Activated naive CD4-positive, alpha-beta T cell treated with anti-CD3 and anti-CD28 coated beads, Interleukin-2, amount 10 ng/mL, durations not matched to agents 7 days and 5 days (primary cell): ENCODE data around the gene OLIG2.

Experiments
- CTCF ChIA-PET: fragments of 350-600 bp; sonication (Branson Sonifier 250); formaldehyde crosslinking; loops from one replicate; lab custom pipeline; 2021; ENCODE audit warnings: antibody characterized with exemption; lab: Charles Lee
- DNase-seq: peaks from one replicate; pipeline ENCODE4 v3.0.0-alpha.2; 2020
- H3K27ac Mint-ChIP-seq: one replicate; pipeline ENCODE4 v1.8.0; 2021; ENCODE audit warnings: mild to moderate bottlenecking, moderate library complexity, mixed read lengths
- H3K27me3 Mint-ChIP-seq: one replicate; pipeline ENCODE4 v1.8.0; 2021; ENCODE audit warnings: mild to moderate bottlenecking, mixed read lengths
- H3K36me3 Mint-ChIP-seq: one replicate; pipeline ENCODE4 v1.8.0; 2021; ENCODE audit warnings: mixed read lengths
- H3K4me1 Mint-ChIP-seq: one replicate; pipeline ENCODE4 v1.8.0; 2021; ENCODE audit warnings: mixed read lengths
- H3K4me3 Mint-ChIP-seq: one replicate; pipeline ENCODE4 v1.8.0; 2021; ENCODE audit warnings: mild to moderate bottlenecking, moderate library complexity, mixed read lengths
- H3K9me3 Mint-ChIP-seq: one replicate; pipeline ENCODE4 v1.8.0; 2021; ENCODE audit warnings: mixed read lengths

Gene OLIG2

GRCh38 chr21:33023574-33024200 lies 2.0 kb upstream of the OLIG2 start:
- CTCF ChIA-PET: interaction anchor here (0.8 kb wide), 1 partner anchor 191 kb away, joined by 5 read pairs; no protein-coding TSS in a partner anchor
- DNase-seq: no peak

DNA sequence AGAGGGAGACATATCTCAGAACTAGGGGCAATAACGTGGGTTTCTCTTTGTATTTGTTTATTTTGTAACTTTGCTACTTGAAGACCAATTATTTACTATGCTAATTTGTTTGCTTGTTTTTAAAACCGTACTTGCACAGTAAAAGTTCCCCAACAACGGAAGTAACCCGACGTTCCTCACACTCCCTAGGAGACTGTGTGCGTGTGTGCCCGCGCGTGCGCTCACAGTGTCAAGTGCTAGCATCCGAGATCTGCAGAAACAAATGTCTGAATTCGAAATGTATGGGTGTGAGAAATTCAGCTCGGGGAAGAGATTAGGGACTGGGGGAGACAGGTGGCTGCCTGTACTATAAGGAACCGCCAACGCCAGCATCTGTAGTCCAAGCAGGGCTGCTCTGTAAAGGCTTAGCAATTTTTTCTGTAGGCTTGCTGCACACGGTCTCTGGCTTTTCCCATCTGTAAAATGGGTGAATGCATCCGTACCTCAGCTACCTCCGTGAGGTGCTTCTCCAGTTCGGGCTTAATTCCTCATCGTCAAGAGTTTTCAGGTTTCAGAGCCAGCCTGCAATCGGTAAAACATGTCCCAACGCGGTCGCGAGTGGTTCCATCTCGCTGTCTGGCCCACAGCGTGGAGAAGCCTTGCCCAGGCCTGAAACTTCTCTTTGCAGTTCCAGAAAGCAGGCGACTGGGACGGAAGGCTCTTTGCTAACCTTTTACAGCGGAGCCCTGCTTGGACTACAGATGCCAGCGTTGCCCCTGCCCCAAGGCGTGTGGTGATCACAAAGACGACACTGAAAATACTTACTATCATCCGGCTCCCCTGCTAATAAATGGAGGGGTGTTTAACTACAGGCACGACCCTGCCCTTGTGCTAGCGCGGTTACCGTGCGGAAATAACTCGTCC lies 1.3 kb upstream of the OLIG2 start:
- H3K4me1 Mint-ChIP-seq: peaks cover 44% of the 10 kb centered on the region

More at GRCh38 chr21:33023574-33024200, 2.0 kb upstream of the OLIG2 start:
- Mint-ChIP-seq H3K27ac (peak overlapping the region; percentile 69), H3K9me3 (no peaks in the 10 kb centered on the region), H3K4me3 (peak overlapping the region; percentile 31), H3K27me3 (peaks cover 100% of the 10 kb centered on the region), H3K36me3 (peaks cover 6% of the 10 kb centered on the region), H3K4me1 (peaks cover 44% of the 10 kb centered on the region)

DNA sequence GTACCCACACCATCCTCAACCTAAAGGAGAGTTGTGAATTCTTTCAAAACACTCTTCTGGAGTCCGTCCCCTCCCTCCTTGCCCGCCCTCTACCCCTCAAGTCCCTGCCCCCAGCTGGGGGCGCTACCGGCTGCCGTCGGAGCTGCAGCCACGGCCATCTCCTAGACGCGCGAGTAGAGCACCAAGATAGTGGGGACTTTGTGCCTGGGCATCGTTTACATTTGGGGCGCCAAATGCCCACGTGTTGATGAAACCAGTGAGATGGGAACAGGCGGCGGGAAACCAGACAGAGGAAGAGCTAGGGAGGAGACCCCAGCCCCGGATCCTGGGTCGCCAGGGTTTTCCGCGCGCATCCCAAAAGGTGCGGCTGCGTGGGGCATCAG lies 638 bp upstream of the OLIG2 start:
- Mint-ChIP-seq H3K36me3 (peaks cover 6% of the 10 kb centered on the region), H3K27ac (peak overlapping the region; percentile 33), H3K27me3 (peaks cover 100% of the 10 kb centered on the region), H3K4me3 (no peak overlapping the region), H3K9me3 (no peaks in the 10 kb centered on the region), H3K4me1 (peaks cover 41% of the 10 kb centered on the region)
- no peak for DNase-seq
- CTCF ChIA-PET: no interaction called here

More for the DNA sequence above, 1.3 kb upstream of the OLIG2 start:
- no peak for DNase-seq
- Mint-ChIP-seq H3K9me3 (no peaks in the 10 kb centered on the region), H3K4me3 (peak overlapping the region; percentile 31), H3K27me3 (peaks cover 100% of the 10 kb centered on the region), H3K27ac (peak overlapping the region; percentile 69), H3K36me3 (peaks cover 6% of the 10 kb centered on the region)
- CTCF ChIA-PET: interaction anchor here (0.8 kb wide), 1 partner anchor 192 kb away, joined by 5 read pairs; no protein-coding TSS in a partner anchor

DNA sequence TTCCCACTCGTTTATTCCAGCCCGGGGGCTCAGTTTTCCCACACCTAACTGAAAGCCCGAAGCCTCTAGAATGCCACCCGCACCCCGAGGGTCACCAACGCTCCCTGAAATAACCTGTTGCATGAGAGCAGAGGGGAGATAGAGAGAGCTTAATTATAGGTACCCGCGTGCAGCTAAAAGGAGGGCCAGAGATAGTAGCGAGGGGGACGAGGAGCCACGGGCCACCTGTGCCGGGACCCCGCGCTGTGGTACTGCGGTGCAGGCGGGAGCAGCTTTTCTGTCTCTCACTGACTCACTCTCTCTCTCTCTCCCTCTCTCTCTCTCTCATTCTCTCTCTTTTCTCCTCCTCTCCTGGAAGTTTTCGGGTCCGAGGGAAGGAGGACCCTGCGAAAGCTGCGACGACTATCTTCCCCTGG lies 716 bp downstream of the OLIG2 start:
- no peaks in the 10 kb centered on the region for H3K9me3 Mint-ChIP-seq
- H3K27me3 Mint-ChIP-seq: peaks cover 100% of the 10 kb centered on the region
- H3K4me3 Mint-ChIP-seq: peak overlapping the region; percentile 26
- CTCF ChIA-PET: interaction anchor here (1.1 kb wide), 1 partner anchor 86 kb away, joined by 4 read pairs; no protein-coding TSS in a partner anchor
- peaks cover 36% of the 10 kb centered on the region for H3K4me1 Mint-ChIP-seq
- H3K27ac Mint-ChIP-seq: peak overlapping the region; percentile 86
- peaks cover 6% of the 10 kb centered on the region for H3K36me3 Mint-ChIP-seq
- DNase-seq: no peak

DNA sequence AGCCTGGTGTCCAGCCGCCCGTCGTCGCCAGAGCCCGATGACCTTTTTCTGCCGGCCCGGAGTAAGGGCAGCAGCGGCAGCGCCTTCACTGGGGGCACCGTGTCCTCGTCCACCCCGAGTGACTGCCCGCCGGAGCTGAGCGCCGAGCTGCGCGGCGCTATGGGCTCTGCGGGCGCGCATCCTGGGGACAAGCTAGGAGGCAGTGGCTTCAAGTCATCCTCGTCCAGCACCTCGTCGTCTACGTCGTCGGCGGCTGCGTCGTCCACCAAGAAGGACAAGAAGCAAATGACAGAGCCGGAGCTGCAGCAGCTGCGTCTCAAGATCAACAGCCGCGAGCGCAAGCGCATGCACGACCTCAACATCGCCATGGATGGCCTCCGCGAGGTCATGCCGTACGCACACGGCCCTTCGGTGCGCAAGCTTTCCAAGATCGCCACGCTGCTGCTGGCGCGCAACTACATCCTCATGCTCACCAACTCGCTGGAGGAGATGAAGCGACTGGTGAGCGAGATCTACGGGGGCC lies 1.2 kb downstream of the OLIG2 start:
- no peak for DNase-seq
- peaks cover 36% of the 10 kb centered on the region for H3K4me1 Mint-ChIP-seq

GRCh38 chr21:33027401-33028286 lies 1.9 kb downstream of the OLIG2 start:
- CTCF ChIA-PET: no interaction called here
- no peak overlapping the region for H3K27ac Mint-ChIP-seq

More for the DNA sequence above, 1.2 kb downstream of the OLIG2 start:
- Mint-ChIP-seq H3K36me3 (peaks cover 6% of the 10 kb centered on the region), H3K4me3 (no peak overlapping the region), H3K9me3 (no peaks in the 10 kb centered on the region), H3K27ac (peak overlapping the region; percentile 86), H3K27me3 (peaks cover 100% of the 10 kb centered on the region)
- CTCF ChIA-PET: no interaction called here

DNA sequence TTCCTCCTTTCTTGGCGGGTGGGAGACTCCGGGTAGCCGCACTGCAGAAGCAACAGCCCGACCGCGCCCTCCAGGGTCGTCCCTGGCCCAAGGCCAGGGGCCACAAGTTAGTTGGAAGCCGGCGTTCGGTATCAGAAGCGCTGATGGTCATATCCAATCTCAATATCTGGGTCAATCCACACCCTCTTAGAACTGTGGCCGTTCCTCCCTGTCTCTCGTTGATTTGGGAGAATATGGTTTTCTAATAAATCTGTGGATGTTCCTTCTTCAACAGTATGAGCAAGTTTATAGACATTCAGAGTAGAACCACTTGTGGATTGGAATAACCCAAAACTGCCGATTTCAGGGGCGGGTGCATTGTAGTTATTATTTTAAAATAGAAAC lies 2.5 kb downstream of the OLIG2 start:
- H3K4me3 Mint-ChIP-seq: peak overlapping the region; percentile 18
- no peaks in the 10 kb centered on the region for H3K9me3 Mint-ChIP-seq
- H3K27ac Mint-ChIP-seq: peak overlapping the region; percentile 49
- peaks cover 4% of the 10 kb centered on the region for H3K36me3 Mint-ChIP-seq
- CTCF ChIA-PET: no interaction called here
- H3K27me3 Mint-ChIP-seq: peaks cover 98% of the 10 kb centered on the region
- peaks cover 32% of the 10 kb centered on the region for H3K4me1 Mint-ChIP-seq
- DNase-seq: no peak

More at GRCh38 chr21:33027401-33028286, 1.9 kb downstream of the OLIG2 start:
- Mint-ChIP-seq H3K27me3 (peaks cover 100% of the 10 kb centered on the region), H3K36me3 (peaks cover 5% of the 10 kb centered on the region), H3K4me3 (no peak overlapping the region), H3K9me3 (no peaks in the 10 kb centered on the region), H3K4me1 (peaks cover 33% of the 10 kb centered on the region)
- no peak for DNase-seq

GRCh38 chr21:33028773-33029384 lies 3.1 kb downstream of the OLIG2 start:
- Mint-ChIP-seq H3K36me3 (peaks cover 4% of the 10 kb centered on the region), H3K9me3 (no peaks in the 10 kb centered on the region), H3K4me1 (peaks cover 31% of the 10 kb centered on the region), H3K27ac (peak overlapping the region; percentile 54), H3K4me3 (no peak overlapping the region), H3K27me3 (peaks cover 98% of the 10 kb centered on the region)
- DNase-seq: peak; percentile 48
- CTCF ChIA-PET: no interaction called here

DNA sequence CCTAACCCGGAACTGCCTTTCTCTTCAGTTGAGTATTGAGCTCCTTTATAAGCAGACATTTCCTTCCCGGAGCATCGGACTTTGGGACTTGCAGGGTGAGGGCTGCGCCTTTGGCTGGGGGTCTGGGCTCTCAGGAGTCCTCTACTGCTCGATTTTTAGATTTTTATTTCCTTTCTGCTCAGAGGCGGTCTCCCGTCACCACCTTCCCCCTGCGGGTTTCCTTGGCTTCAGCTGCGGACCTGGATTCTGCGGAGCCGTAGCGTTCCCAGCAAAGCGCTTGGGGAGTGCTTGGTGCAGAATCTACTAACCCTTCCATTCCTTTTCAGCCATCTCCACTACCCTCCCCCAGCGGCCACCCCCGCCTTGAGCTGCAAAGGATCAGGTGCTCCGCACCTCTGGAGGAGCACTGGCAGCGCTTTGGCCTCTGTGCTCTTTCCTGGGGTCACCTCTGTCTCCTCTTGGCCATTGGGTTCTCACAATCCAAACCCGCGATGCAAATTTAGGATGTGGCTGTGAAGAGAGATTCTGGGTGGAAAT lies 3.7 kb downstream of the OLIG2 start:
- Mint-ChIP-seq H3K27me3 (peaks cover 98% of the 10 kb centered on the region), H3K36me3 (no peaks in the 10 kb centered on the region), H3K4me1 (peaks cover 26% of the 10 kb centered on the region), H3K4me3 (no peak overlapping the region), H3K27ac (peak overlapping the region; percentile 29), H3K9me3 (no peaks in the 10 kb centered on the region)
- no peak for DNase-seq
- CTCF ChIA-PET: no interaction called here

- CTCF ChIA-PET: no interaction called here
- Mint-ChIP-seq H3K27ac (peak overlapping the region; percentile 37), H3K27me3 (peaks cover 94% of the 10 kb centered on the region), H3K4me3 (no peak overlapping the region), H3K9me3 (no peaks in the 10 kb centered on the region), H3K4me1 (peaks cover 24% of the 10 kb centered on the region), H3K36me3 (no peaks in the 10 kb centered on the region)
- DNase-seq: no peak
These were observed 4.3 kb downstream of the OLIG2 start for GRCh38 chr21:33029975-33030461.

- Mint-ChIP-seq H3K4me3 (no peak overlapping the region), H3K9me3 (no peaks in the 10 kb centered on the region), H3K4me1 (peaks cover 22% of the 10 kb centered on the region), H3K27me3 (peaks cover 88% of the 10 kb centered on the region), H3K27ac (no peak overlapping the region), H3K36me3 (no peaks in the 10 kb centered on the region)
- CTCF ChIA-PET: interaction anchor here (0.5 kb wide), 1 partner anchor 151 kb away, joined by 3 read pairs; no protein-coding TSS in a partner anchor
- DNase-seq: no peak
These were observed 4.9 kb downstream of the OLIG2 start for GRCh38 chr21:33030633-33031032.

GRCh38 chr21:33031152-33031911 lies 5.6 kb downstream of the OLIG2 start:
- H3K9me3 Mint-ChIP-seq: no peaks in the 10 kb centered on the region
- no peak overlapping the region for H3K27ac Mint-ChIP-seq
- no peaks in the 10 kb centered on the region for H3K36me3 Mint-ChIP-seq
- H3K4me1 Mint-ChIP-seq: peaks cover 19% of the 10 kb centered on the region
- DNase-seq: no peak
- peaks cover 81% of the 10 kb centered on the region for H3K27me3 Mint-ChIP-seq
- no peak overlapping the region for H3K4me3 Mint-ChIP-seq
- CTCF ChIA-PET: interaction anchor here (0.5 kb wide), 1 partner anchor 151 kb away, joined by 3 read pairs; no protein-coding TSS in a partner anchor
